Lower leg skin (tissue), 4 donors: ENCODE data around the gene PLA2G2F. TPM values are rescaled to one million over a fixed set of nuclear protein-coding genes. Genes with fewer than 3 reads are reported as not detected.

ENCODE experiments used
- DNase-seq, 2 donors: peaks; one replicate each; pipeline ENCODE4 v3.0.0-alpha.2; 2019; ENCODE audit warnings: low spot score in 2 of 2
- H3K4me3 ChIP-seq: fragments of 200-600 bp; sonication (generic); 2 replicates; pipeline ENCODE4 v1.5.1; 2017; ENCODE audit warnings: mild to moderate bottlenecking, low read depth; ENCODE audit not compliant: poor library complexity, severe bottlenecking
- CTCF ChIP-seq, 3 donors: fragments of 450-650 bp; IDR thresholded peaks; one replicate each; pipeline ENCODE4 v1.5.1; 2016; ENCODE audit warnings: antibody characterized with exemption in 3 of 3, mild to moderate bottlenecking in 3 of 3, moderate library complexity in 2 of 3
- POLR2A ChIP-seq, 2 donors: fragments of 450-650 bp; IDR thresholded peaks; one replicate each; pipeline ENCODE4 v1.6.1; 2016 to 2017; ENCODE audit warnings: antibody characterized with exemption in 2 of 2, mild to moderate bottlenecking in 1 of 2, moderate library complexity in 1 of 2
- WGBS, 2 donors: methylation state at CpG; one replicate each; pipeline ENCODE4 v1.1.5; 2018; 5-methylcytosine and 5-hydroxymethylcytosine counted together
- intact Hi-C: fragments of 100-400 bp; cut with DNase I; formaldehyde crosslinking; loops from one replicate; pipeline ENCODE4 v1.15.0; 2023; ENCODE audit warnings: low total_unique reads
- total RNA-seq, 4 donors: library from RNA; depleted of rRNA; stranded (reverse); fragments of >200 nt; gene quantifications; one replicate each; pipeline ENCODE4 v1.1.0, GENCODE V29; 2016

PLA2G2F gene
- total RNA-seq, 4 donors from 2014 or later, result 19.9 to 29.0 (median 24.6) TPM

- H3K4me3 ChIP-seq, result no peak overlapping the region
- intact Hi-C loops, result no loop called here
- DNase-seq, result no peak
- WGBS, 2 donors, result 55 to 71% methylated on average over 4 of the region's 4 CpGs
- TF ChIP-seq CTCF (IDR thresholded peaks at IDR 0.05), result no peak
- TF ChIP-seq POLR2A (IDR thresholded peaks at IDR 0.05), result no peak
Observed at GRCh38 chr1:20109223-20109856, 29.8 kb upstream of the PLA2G2F start.

- DNase-seq, result peak in 1 of 2 donors; percentile 71
- intact Hi-C loops, result no loop called here
- H3K4me3 ChIP-seq, result no peak overlapping the region
- WGBS, 2 donors, result 33 to 42% methylated on average over 12 of the region's 12 CpGs
- no peak for TF ChIP-seq POLR2A (IDR thresholded peaks at IDR 0.05)
- no peak for TF ChIP-seq CTCF (IDR thresholded peaks at IDR 0.05)
Observed at GRCh38 chr1:20110679-20111078, 28.4 kb upstream of the PLA2G2F start.

- H3K4me3 ChIP-seq, result no peak overlapping the region
- intact Hi-C loops, result no loop called here
- TF ChIP-seq POLR2A (IDR thresholded peaks at IDR 0.05) (no peak), CTCF (IDR thresholded peaks at IDR 0.05) (no peak)
- DNase-seq, result peak in 1 of 2 donors; percentile 59
- WGBS, 2 donors, result 96 to 97% methylated on average over 5 of the region's 5 CpGs
Observed at GRCh38 chr1:20111452-20111851, 27.7 kb upstream of the PLA2G2F start.

GRCh38 chr1:20112279-20113000 lies 26.7 kb upstream of the PLA2G2F start:
- intact Hi-C loops, result no loop called here
- DNase-seq, result peak in 1 of 2 donors; percentile 77
- H3K4me3 ChIP-seq, result no peak overlapping the region
- WGBS, 2 donors, result 78 to 88% methylated on average over 3 of the region's 3 CpGs
- TF ChIP-seq CTCF (IDR thresholded peaks at IDR 0.05) (no peak), POLR2A (IDR thresholded peaks at IDR 0.05) (no peak)

- TF ChIP-seq POLR2A (IDR thresholded peaks at IDR 0.05), result no peak
- no peak for TF ChIP-seq CTCF (IDR thresholded peaks at IDR 0.05)
- intact Hi-C loops, result no loop called here
- peak in 1 of 2 donors; percentile 79 for DNase-seq
- WGBS, 2 donors, result 82 to 85% methylated on average over 15 of the region's 15 CpGs
- no peak overlapping the region for H3K4me3 ChIP-seq
Observed at GRCh38 chr1:20114021-20114648, 25.0 kb upstream of the PLA2G2F start.
